Inflammatory macrophage treated with lipopolysaccharide for 4 hours (primary cell): ENCODE data around the gene STK4.

Experiments
- DNase-seq: peaks from one replicate; pipeline ENCODE4 v3.0.0-alpha.2; 2020

Gene STK4

DNA sequence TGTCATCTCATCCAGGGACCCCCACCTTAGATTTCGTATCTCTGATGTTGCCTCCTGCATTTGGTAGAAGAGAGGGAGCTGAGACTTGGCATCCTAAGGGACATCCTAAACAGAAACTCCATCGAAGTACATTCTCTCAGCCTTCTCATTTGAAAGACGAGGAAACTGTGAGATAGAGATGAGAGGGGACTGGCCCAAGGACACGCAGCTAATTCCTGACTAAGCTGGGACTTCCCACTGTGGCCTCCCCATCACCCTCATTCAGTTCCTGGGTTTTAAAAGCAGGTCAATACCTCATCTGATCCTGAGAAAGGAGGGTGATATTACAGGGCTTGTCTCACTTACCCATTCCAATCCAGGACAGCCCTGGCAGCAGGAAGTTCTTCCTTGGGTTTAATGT, 149.5 kb downstream of the STK4 start:
- DNase-seq: no peak

DNA sequence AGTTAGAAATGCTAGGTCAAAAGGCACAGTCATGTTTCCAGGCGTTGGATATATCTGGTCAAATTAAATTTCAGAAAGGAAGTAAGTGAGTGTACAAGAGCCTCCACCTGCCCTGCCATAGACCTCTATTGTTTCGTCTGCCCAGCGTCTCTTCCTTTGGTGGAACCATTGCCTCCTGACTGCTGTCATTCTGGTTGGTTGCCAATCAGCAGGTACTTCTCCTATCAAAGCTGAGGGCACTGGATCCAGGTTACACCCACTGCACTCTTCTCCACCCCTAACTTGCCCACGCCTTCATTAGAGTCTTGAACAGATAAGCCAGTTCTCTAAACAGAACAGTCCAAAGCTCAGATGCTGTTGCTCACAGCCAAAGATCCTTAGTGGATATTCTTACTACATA, 151.3 kb downstream of the STK4 start:
- no peak for DNase-seq

DNA sequence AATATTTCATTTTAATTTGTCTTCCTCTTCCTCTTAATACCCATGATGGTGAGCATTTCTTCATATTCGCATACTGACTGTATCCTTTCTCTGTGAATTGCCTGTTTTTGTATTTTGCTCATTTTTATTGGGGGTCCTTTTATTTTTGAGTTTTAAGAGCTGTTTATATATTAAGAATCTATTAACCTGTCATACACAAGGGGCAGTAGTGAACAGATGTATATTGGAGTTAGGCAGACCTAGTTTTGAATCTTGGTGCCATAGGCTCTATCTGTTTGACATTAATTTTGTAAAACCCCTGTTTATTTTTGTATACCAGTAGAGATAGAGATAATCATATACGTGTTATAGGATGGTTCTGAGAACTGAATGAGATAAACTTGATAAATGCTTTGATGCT, 151.7 kb downstream of the STK4 start:
- no peak for DNase-seq

DNA sequence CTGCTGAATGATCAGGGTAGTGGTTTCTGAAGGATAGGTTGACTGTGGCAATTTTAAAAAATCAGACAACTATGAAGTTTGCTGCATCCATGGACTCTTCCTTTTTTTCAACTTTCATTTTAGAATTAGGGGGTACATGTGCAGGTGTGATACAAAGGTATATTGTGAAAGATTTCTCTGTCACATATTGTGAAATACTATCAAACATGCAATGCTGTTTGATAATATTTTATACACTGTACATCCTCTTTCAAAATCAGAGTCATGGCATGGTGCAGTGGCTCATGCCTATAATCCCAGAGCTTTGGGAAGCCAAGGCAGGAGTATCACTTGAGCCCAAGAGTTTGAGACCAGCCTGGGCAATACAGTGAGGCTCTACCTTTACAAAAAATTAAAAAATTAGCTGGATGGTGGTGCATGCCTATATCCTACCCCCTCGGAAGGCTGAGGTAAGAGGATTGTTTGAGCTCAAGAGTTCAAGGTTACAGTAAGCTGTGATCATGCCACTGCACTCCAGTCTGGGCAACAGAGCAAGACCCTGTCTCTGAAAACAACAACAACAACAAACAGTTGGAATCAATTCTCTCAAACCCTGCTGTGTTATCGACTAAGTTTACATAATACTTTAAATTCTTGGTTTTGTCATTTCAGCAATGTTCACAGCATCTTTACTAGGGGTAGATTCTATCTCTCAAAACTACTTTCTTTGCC, 153.4 kb downstream of the STK4 start:
- no peak for DNase-seq

DNA sequence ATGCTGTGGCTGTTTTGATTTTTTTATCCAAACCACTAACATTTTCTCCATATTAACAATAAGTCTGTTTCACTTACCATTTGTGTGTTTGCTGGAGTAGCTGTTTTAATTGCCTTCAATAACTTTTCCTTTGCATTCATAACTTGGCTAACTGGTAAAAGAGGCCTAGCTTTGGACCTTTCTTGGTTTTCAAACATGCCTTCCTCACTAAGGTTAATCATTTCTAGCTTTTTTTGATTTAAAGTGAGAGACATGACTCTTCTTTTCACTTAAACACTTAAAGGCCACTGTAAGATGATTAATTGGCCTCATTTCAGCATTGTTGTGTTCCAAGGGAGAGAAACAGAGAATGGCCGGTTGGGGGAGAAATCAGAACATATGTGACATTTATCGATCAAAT, 155.1 kb downstream of the STK4 start:
- DNase-seq: no peak

DNA sequence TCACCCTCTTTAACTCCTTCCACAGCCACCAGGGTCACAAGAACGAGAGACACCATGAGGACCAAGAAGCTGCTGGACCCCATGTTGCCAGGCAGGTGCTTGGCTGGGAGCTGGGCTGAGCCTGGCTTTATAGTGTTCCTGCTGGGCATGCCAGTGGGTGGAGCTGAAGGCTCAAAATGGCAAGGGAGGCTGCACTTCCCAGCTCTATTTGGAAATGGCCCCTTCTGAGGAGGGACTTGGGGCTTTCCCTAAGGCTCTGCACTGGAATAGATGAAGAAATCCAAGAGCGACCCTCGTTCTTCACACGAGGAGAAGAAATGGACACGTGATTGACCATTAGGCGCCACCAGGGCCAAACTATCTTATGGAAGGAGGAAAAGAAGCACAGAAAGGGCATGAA, 158.1 kb downstream of the STK4 start, which contains the start of gene WFDC12:
Gene WFDC12, minus strand, starts transcription at position 101 of the 400 bp plus-strand sequence. Its CDS starts 18 bp downstream, at position 83.
- DNase-seq: no peak

DNA sequence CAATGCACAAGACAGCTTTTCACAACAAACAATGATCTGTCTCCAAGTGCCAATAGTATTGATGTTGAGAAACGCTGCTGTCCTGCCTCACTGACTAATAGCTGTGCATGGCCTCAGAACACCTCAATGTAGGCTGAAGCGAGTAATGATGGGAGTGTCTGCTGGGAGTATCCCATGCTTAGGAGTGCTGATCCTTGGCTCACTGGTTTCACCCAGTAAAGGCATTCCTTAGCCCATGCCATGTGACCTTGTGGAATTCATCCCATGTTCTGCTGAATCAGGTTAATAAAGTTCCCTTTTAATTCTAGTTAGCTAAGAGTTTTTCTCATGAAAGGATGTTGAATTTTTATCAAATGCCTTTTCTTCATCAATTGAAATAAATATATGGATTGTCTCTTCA, 161.8 kb downstream of the STK4 start:
- no peak for DNase-seq
